Activated naive CD4-positive, alpha-beta T cell treated with anti-CD3 and anti-CD28 coated beads, Interleukin-2, amount 10 ng/mL, durations not matched to agents 7 days and 5 days (primary cell): ENCODE data around the gene ZNF574.

Source experiments
- CTCF ChIA-PET: fragments of 350-600 bp; sonication (Branson Sonifier 250); formaldehyde crosslinking; loops from one replicate; lab custom pipeline; 2021; ENCODE audit warnings: antibody characterized with exemption; lab: Charles Lee
- DNase-seq: peaks from one replicate; pipeline ENCODE4 v3.0.0-alpha.2; 2020
- H3K27ac Mint-ChIP-seq: one replicate; pipeline ENCODE4 v1.8.0; 2021; ENCODE audit warnings: mild to moderate bottlenecking, moderate library complexity, mixed read lengths
- H3K27me3 Mint-ChIP-seq: one replicate; pipeline ENCODE4 v1.8.0; 2021; ENCODE audit warnings: mild to moderate bottlenecking, mixed read lengths
- H3K36me3 Mint-ChIP-seq: one replicate; pipeline ENCODE4 v1.8.0; 2021; ENCODE audit warnings: mixed read lengths
- H3K4me1 Mint-ChIP-seq: one replicate; pipeline ENCODE4 v1.8.0; 2021; ENCODE audit warnings: mixed read lengths
- H3K4me3 Mint-ChIP-seq: one replicate; pipeline ENCODE4 v1.8.0; 2021; ENCODE audit warnings: mild to moderate bottlenecking, moderate library complexity, mixed read lengths
- H3K9me3 Mint-ChIP-seq: one replicate; pipeline ENCODE4 v1.8.0; 2021; ENCODE audit warnings: mixed read lengths

The ZNF574 gene

GRCh38 chr19:42048992-42049391 is 27.0 kb upstream of the ZNF574 start:
- Mint-ChIP-seq H3K27me3 (peaks cover 11% of the 10 kb centered on the region), H3K36me3 (no peaks in the 10 kb centered on the region), H3K9me3 (no peaks in the 10 kb centered on the region), H3K4me1 (peaks cover 8% of the 10 kb centered on the region), H3K4me3 (peak overlapping the region; percentile 19), H3K27ac (peak overlapping the region; percentile 77)
- peak; percentile 43 for DNase-seq
- CTCF ChIA-PET: interaction anchor here (0.6 to 3.0 kb wide), 4 partner anchors 14 to 189 kb away, joined by 3 to 10 read pairs (median 6); partner anchors contain the start of gene RPS19

- Mint-ChIP-seq H3K27me3 (peaks cover 4% of the 10 kb centered on the region), H3K36me3 (no peaks in the 10 kb centered on the region), H3K27ac (no peak overlapping the region), H3K4me1 (peaks cover 8% of the 10 kb centered on the region), H3K4me3 (no peak overlapping the region), H3K9me3 (no peaks in the 10 kb centered on the region)
- CTCF ChIA-PET: interaction anchor here (0.9 to 3.0 kb wide), 2 partner anchors 17 to 23 kb away, joined by 4 to 10 read pairs; no protein-coding TSS in a partner anchor
- no peak for DNase-seq
These were observed 24.5 kb upstream of the ZNF574 start for GRCh38 chr19:42051166-42052115.

GRCh38 chr19:42052241-42052863 is 23.6 kb upstream of the ZNF574 start:
- Mint-ChIP-seq H3K36me3 (no peaks in the 10 kb centered on the region), H3K27me3 (peaks cover 7% of the 10 kb centered on the region), H3K9me3 (no peaks in the 10 kb centered on the region), H3K4me3 (no peak overlapping the region), H3K4me1 (peaks cover 8% of the 10 kb centered on the region), H3K27ac (no peak overlapping the region)
- DNase-seq: no peak
- CTCF ChIA-PET: interaction anchor here (0.9 kb wide), 1 partner anchor 18 kb away, joined by 4 read pairs; no protein-coding TSS in a partner anchor

- peaks cover 7% of the 10 kb centered on the region for H3K27me3 Mint-ChIP-seq
- CTCF ChIA-PET: interaction anchor here (1.0 kb wide), 1 partner anchor 18 kb away, joined by 4 read pairs; no protein-coding TSS in a partner anchor
- DNase-seq: no peak
These were observed 22.7 kb upstream of the ZNF574 start for GRCh38 chr19:42053037-42053935.

GRCh38 chr19:42054205-42054604 is 21.8 kb upstream of the ZNF574 start:
- Mint-ChIP-seq H3K4me1 (peaks cover 4% of the 10 kb centered on the region), H3K4me3 (no peak overlapping the region), H3K9me3 (no peaks in the 10 kb centered on the region), H3K36me3 (no peaks in the 10 kb centered on the region), H3K27me3 (peaks cover 7% of the 10 kb centered on the region), H3K27ac (no peak overlapping the region)
- CTCF ChIA-PET: interaction anchor here (0.5 to 0.8 kb wide), 2 partner anchors 31 to 130 kb away, joined by 3 read pairs; no protein-coding TSS in a partner anchor
- DNase-seq: no peak

More at GRCh38 chr19:42053037-42053935, 22.7 kb upstream of the ZNF574 start:
- H3K9me3 Mint-ChIP-seq: no peaks in the 10 kb centered on the region
- no peaks in the 10 kb centered on the region for H3K36me3 Mint-ChIP-seq
- H3K4me1 Mint-ChIP-seq: peaks cover 8% of the 10 kb centered on the region
- no peak overlapping the region for H3K27ac Mint-ChIP-seq
- H3K4me3 Mint-ChIP-seq: no peak overlapping the region

- Mint-ChIP-seq H3K9me3 (no peaks in the 10 kb centered on the region), H3K36me3 (no peaks in the 10 kb centered on the region), H3K27ac (no peak overlapping the region), H3K27me3 (peaks cover 27% of the 10 kb centered on the region), H3K4me3 (no peak overlapping the region), H3K4me1 (no peaks in the 10 kb centered on the region)
- CTCF ChIA-PET: no interaction called here
- DNase-seq: no peak
These were observed 18.1 kb upstream of the ZNF574 start for GRCh38 chr19:42057846-42058245.

GRCh38 chr19:42059196-42059595 is 16.8 kb upstream of the ZNF574 start:
- Mint-ChIP-seq H3K36me3 (no peaks in the 10 kb centered on the region), H3K4me3 (no peak overlapping the region), H3K27me3 (peaks cover 33% of the 10 kb centered on the region), H3K27ac (no peak overlapping the region), H3K9me3 (no peaks in the 10 kb centered on the region), H3K4me1 (no peaks in the 10 kb centered on the region)
- no peak for DNase-seq
- CTCF ChIA-PET: no interaction called here

GRCh38 chr19:42060117-42060516 is 15.8 kb upstream of the ZNF574 start:
- no peaks in the 10 kb centered on the region for H3K4me1 Mint-ChIP-seq
- peaks cover 33% of the 10 kb centered on the region for H3K27me3 Mint-ChIP-seq
- CTCF ChIA-PET: no interaction called here
- no peak for DNase-seq
- no peaks in the 10 kb centered on the region for H3K9me3 Mint-ChIP-seq
- H3K4me3 Mint-ChIP-seq: no peak overlapping the region
- H3K27ac Mint-ChIP-seq: no peak overlapping the region
- no peaks in the 10 kb centered on the region for H3K36me3 Mint-ChIP-seq

- Mint-ChIP-seq H3K27me3 (peaks cover 26% of the 10 kb centered on the region), H3K36me3 (no peaks in the 10 kb centered on the region), H3K27ac (no peak overlapping the region), H3K9me3 (no peaks in the 10 kb centered on the region), H3K4me3 (no peak overlapping the region), H3K4me1 (no peaks in the 10 kb centered on the region)
- no peak for DNase-seq
- CTCF ChIA-PET: no interaction called here
These were observed 13.6 kb upstream of the ZNF574 start for GRCh38 chr19:42062381-42062780.

- DNase-seq: no peak
- no peaks in the 10 kb centered on the region for H3K4me1 Mint-ChIP-seq
- H3K36me3 Mint-ChIP-seq: no peaks in the 10 kb centered on the region
- CTCF ChIA-PET: no interaction called here
- no peak overlapping the region for H3K27ac Mint-ChIP-seq
- H3K4me3 Mint-ChIP-seq: no peak overlapping the region
- peaks cover 26% of the 10 kb centered on the region for H3K27me3 Mint-ChIP-seq
- no peaks in the 10 kb centered on the region for H3K9me3 Mint-ChIP-seq
These were observed 11.5 kb upstream of the ZNF574 start for GRCh38 chr19:42064432-42064831.

- Mint-ChIP-seq H3K27me3 (peaks cover 21% of the 10 kb centered on the region), H3K4me1 (no peaks in the 10 kb centered on the region), H3K4me3 (no peak overlapping the region), H3K27ac (no peak overlapping the region), H3K36me3 (no peaks in the 10 kb centered on the region), H3K9me3 (no peaks in the 10 kb centered on the region)
- CTCF ChIA-PET: no interaction called here
- no peak for DNase-seq
These were observed 10.9 kb upstream of the ZNF574 start for GRCh38 chr19:42065051-42065450.

GRCh38 chr19:42065511-42065910 is 10.5 kb upstream of the ZNF574 start:
- no peaks in the 10 kb centered on the region for H3K9me3 Mint-ChIP-seq
- CTCF ChIA-PET: no interaction called here

GRCh38 chr19:42066075-42066754 is 9.8 kb upstream of the ZNF574 start:
- no peaks in the 10 kb centered on the region for H3K4me1 Mint-ChIP-seq
- no peaks in the 10 kb centered on the region for H3K9me3 Mint-ChIP-seq
- H3K36me3 Mint-ChIP-seq: no peaks in the 10 kb centered on the region
- H3K27ac Mint-ChIP-seq: no peak overlapping the region
- peaks cover 20% of the 10 kb centered on the region for H3K27me3 Mint-ChIP-seq
- peak; percentile 52 for DNase-seq
- no peak overlapping the region for H3K4me3 Mint-ChIP-seq
- CTCF ChIA-PET: no interaction called here

More at GRCh38 chr19:42065511-42065910, 10.5 kb upstream of the ZNF574 start:
- H3K27me3 Mint-ChIP-seq: peaks cover 20% of the 10 kb centered on the region
- DNase-seq: no peak
- H3K4me1 Mint-ChIP-seq: no peaks in the 10 kb centered on the region
- no peaks in the 10 kb centered on the region for H3K36me3 Mint-ChIP-seq
- no peak overlapping the region for H3K27ac Mint-ChIP-seq
- H3K4me3 Mint-ChIP-seq: no peak overlapping the region
